HG02759 (cell line): ENCODE results near the gene NEURL2.

Experiments used
- ATAC-seq: cut with Tn5 transposase; IDR thresholded peaks from one replicate; pipeline ENCODE4 v1.9.1; 2021; ENCODE audit warnings: mild to moderate bottlenecking, moderate library complexity; ENCODE audit not compliant: unreplicated experiment

NEURL2 gene

DNA sequence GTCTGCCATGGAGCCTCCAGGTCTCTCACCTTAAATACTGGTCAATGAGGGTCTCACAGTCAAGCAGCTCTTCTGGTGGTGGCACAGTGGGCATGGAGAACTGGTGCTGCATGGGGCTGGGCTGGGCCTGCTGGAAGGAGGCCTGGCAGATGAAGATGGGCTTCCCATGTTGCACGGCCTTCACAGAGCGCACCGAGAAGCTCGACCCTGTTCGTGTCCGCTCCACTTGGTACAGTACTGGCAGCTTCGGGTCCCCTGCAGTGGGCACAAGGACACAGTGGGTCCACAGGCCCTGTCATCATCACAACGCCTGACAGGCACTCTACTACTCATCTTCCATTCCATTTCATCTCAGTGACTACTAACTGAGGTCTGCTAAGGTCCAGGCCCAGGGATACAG lies 42.6 kb downstream of the NEURL2 start:
- no peak for ATAC-seq

DNA sequence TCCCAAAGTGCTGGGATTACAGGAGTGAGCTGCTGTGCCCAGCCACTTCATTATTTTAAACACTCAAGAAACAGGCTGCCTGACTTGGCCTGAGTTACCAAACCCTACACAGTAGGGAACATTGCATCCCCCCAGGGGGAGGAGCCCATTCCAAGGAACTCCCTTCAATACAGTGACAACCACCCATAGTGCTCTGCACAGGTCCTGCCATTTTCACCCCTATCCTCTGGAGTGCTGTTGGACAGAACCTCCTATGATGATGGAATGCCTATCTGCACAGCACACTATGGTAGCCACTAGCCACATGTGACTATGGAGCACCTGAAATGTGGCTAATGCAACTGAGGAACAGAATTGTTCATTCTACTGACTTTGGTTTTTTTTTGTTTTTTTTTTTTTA lies 45.6 kb downstream of the NEURL2 start:
- ATAC-seq: no peak

DNA sequence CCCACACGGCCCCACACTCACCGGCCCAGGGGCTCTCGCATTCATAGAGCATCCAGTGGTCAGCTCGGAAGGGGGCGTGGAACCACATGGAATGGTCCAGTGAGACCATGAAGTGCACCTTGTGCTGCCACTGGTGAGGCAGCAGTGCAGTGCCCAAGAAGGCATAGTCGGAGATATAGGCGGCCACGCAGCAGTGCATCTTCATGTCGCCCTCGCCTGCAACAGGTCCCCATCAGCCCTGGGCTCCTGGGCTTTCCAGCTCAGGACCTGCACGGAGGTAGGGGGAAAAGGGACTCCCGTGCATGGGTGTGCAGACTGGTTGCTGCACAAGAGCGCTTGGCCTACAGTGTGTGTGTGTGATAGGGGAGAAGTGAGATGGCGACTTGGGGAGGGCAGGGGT lies 47.5 kb downstream of the NEURL2 start:
- no peak for ATAC-seq

DNA sequence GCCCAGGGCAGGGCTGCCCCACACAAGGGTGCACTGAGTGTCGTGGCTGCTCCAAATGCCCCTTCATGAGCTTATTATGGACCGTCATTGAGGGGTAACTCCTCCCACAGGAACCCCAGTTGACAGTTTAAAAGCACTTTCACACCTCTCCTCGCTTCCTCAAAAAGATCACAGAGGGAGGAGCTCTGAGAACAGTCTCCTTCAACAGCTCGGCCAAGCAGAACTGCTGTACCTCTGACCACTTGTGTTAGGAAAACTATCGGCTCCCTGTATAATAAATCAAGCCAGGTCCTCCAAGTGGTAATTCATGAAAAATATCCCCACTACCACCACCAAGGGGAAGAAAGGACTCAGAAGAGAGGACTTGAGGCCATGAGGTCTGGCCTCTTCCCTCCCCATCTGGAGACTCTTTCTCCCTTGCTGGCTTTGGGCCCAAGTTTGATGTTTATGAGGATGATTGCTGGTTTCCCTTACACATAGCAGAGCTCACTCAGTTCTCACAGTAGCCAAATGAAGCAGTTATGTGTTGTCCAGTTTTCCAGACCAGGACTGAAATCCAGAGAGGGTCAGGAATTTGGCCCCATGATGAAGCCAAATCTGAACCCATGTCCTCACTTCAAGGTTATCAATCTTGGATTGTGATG lies 48.7 kb downstream of the NEURL2 start:
- ATAC-seq: no peak

DNA sequence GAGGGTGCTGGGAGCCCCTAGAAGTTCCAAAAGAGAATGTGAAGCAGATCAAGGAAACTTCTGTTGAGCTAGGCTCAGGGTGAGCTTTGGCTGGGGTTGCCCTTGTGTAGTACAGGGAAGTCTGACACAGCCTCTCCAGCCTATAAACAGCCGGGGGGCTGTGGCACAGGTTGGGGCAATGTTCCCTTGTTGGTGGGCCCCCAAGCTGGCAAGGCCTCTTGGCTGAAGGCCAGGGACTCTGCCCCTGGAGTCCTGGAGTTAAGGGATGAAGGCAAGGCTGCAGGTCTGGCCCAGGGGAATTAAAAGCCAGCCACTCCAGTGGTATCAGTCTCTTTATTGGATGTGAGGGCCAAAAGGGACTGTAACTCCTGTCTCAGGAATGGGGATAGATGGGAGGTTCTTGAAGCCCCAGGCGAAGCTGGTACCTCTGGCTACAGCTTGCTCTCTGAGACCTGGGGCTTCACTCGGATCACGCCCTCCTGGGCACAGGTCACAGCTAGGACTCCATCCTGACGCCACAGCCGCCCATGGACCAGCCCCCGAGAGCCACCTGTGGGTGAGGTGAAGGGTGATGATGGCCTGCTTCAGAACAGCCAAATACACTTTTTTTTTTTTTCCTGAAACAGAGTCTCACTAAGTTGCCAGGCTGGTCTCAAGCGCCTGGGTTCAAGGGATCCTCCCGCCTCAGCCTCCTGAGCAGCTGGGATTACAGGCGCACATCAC lies 49.4 kb downstream of the NEURL2 start:
- ATAC-seq: no peak

DNA sequence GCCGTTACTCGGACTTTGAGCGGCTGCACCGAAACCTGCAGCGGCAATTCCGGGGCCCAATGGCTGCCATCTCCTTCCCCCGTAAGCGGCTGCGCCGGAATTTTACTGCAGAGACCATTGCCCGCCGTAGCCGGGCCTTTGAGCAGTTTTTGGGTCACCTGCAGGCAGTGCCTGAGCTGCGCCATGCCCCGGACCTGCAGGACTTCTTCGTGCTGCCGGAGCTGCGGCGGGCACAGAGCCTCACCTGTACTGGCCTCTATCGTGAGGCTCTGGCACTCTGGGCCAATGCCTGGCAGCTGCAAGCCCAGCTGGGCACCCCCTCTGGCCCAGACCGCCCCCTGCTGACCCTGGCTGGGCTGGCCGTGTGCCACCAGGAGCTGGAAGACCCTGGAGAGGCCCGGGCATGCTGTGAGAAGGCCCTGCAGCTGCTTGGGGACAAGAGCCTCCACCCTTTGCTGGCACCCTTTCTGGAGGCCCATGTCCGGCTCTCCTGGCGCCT lies 50.3 kb downstream of the NEURL2 start:
- no peak for ATAC-seq
